Nephron progenitor cell (in vitro differentiated cells): ENCODE results near the gene LHX4.

ENCODE experiments used
- DNase-seq: peaks from one replicate; pipeline ENCODE4 v3.0.0; 2021
- H3K27ac Mint-ChIP-seq: 2 replicates; pipeline ENCODE4 v1.8.0; 2021; ENCODE audit warnings: mild to moderate bottlenecking, moderate library complexity, mixed read lengths
- H3K27me3 Mint-ChIP-seq: 2 replicates; pipeline ENCODE4 v1.8.0; 2021; ENCODE audit warnings: mild to moderate bottlenecking, low read depth, mixed read lengths; ENCODE audit not compliant: poor library complexity
- H3K36me3 Mint-ChIP-seq: 2 replicates; pipeline ENCODE4 v1.8.0; 2021; ENCODE audit warnings: low read depth, mixed read lengths
- H3K4me1 Mint-ChIP-seq: 2 replicates; pipeline ENCODE4 v1.8.0; 2021; ENCODE audit warnings: mixed read lengths
- H3K4me3 Mint-ChIP-seq: 2 replicates; pipeline ENCODE4 v1.8.0; 2021; ENCODE audit warnings: mild to moderate bottlenecking, moderate library complexity, mixed read lengths
- H3K9me3 Mint-ChIP-seq: 2 replicates; pipeline ENCODE4 v1.8.0; 2021; ENCODE audit warnings: mild to moderate bottlenecking, moderate library complexity, mixed read lengths
- TF ChIP-seq, protein P1 (sequence below): fragments of 200-600 bp; sonication (generic); IDR thresholded peaks from 2 replicates; pipeline ENCODE4 v1.5.0; 2021; ENCODE audit warnings: antibody characterized with exemption

The LHX4 gene

GRCh38 chr1:180229483-180230415, at the start of gene LHX4:
TSS of gene LHX4 (plus strand) at chr1:180230264. CDS start at chr1:180230530, 266 bp downstream.
- peak; percentile 73 for DNase-seq
- Mint-ChIP-seq H3K4me3 (peak within 1 kb of the TSS; percentile 74), H3K27ac (no peak within 1 kb of the TSS), H3K27me3 (peaks cover 97% of the 10 kb centered on the region), H3K36me3 (no peaks in the 10 kb centered on the region), H3K4me1 (peaks cover 18% of the 10 kb centered on the region), H3K9me3 (no peaks in the 10 kb centered on the region)
- TF ChIP-seq, protein P1, sequence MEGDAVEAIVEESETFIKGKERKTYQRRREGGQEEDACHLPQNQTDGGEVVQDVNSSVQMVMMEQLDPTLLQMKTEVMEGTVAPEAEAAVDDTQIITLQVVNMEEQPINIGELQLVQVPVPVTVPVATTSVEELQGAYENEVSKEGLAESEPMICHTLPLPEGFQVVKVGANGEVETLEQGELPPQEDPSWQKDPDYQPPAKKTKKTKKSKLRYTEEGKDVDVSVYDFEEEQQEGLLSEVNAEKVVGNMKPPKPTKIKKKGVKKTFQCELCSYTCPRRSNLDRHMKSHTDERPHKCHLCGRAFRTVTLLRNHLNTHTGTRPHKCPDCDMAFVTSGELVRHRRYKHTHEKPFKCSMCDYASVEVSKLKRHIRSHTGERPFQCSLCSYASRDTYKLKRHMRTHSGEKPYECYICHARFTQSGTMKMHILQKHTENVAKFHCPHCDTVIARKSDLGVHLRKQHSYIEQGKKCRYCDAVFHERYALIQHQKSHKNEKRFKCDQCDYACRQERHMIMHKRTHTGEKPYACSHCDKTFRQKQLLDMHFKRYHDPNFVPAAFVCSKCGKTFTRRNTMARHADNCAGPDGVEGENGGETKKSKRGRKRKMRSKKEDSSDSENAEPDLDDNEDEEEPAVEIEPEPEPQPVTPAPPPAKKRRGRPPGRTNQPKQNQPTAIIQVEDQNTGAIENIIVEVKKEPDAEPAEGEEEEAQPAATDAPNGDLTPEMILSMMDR: no peak

DNA sequence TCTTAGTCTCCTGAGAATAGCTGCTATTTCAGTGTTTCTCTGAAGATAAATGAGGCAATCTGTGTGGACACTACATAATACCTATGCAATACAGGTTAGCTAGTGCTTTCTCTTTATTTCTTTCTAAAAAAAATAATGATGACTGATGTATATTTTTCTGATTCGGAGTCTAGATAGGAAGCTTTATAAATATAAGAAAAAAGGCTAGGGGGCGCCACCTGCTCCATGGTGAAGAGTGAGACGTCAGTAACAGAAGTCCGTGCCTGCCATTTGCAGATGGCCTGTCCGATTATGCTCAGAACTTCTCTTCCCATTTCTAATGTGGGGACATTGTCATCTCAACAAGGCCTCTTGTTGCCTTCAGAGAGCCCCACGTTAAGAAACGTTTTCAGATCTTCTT, 49.0 kb upstream of the LHX4 start:
- TF ChIP-seq, protein P1: peak; percentile 37
- H3K27ac Mint-ChIP-seq: no peak overlapping the region
- no peak overlapping the region for H3K4me3 Mint-ChIP-seq
- H3K9me3 Mint-ChIP-seq: no peaks in the 10 kb centered on the region
- DNase-seq: peak; percentile 30
- H3K4me1 Mint-ChIP-seq: peaks cover 23% of the 10 kb centered on the region
- peaks cover 7% of the 10 kb centered on the region for H3K27me3 Mint-ChIP-seq
- peaks cover 14% of the 10 kb centered on the region for H3K36me3 Mint-ChIP-seq

GRCh38 chr1:180181996-180182642, 47.9 kb upstream of the LHX4 start:
- Mint-ChIP-seq H3K27ac (no peak overlapping the region), H3K4me3 (no peak overlapping the region), H3K9me3 (no peaks in the 10 kb centered on the region), H3K36me3 (peaks cover 14% of the 10 kb centered on the region), H3K4me1 (peaks cover 19% of the 10 kb centered on the region), H3K27me3 (peaks cover 8% of the 10 kb centered on the region)
- no peak for DNase-seq
- TF ChIP-seq, protein P1: no peak

- Mint-ChIP-seq H3K36me3 (peaks cover 14% of the 10 kb centered on the region), H3K27me3 (peaks cover 8% of the 10 kb centered on the region), H3K4me1 (peaks cover 12% of the 10 kb centered on the region), H3K4me3 (no peak overlapping the region), H3K27ac (no peak overlapping the region), H3K9me3 (no peaks in the 10 kb centered on the region)
- no peak for DNase-seq
- TF ChIP-seq, protein P1: no peak
Measured at GRCh38 chr1:180182643-180183311, 47.3 kb upstream of the LHX4 start.

DNA sequence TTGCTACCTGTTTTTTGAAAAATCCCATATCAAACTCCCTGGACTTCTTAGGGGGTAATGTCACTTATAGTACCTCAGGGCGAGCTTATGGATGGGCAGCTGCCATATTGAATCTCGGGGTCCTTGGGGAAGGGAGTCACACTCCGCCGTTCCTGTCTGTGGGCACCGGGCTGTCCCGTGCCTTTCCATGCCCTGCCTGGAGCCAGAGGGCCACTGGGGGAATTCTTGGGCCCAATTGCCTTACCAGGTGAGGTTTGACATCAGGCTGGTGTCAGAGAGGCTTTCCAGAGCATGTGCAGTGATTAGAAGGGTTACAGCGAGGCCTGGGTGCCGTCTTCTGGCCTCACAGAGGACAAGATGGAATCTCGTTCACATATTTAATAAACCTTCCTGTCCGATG, 46.6 kb upstream of the LHX4 start:
- TF ChIP-seq, protein P1: no peak
- Mint-ChIP-seq H3K27ac (no peak overlapping the region), H3K4me1 (peaks cover 6% of the 10 kb centered on the region), H3K9me3 (no peaks in the 10 kb centered on the region), H3K4me3 (no peak overlapping the region), H3K27me3 (peaks cover 8% of the 10 kb centered on the region), H3K36me3 (peaks cover 14% of the 10 kb centered on the region)
- no peak for DNase-seq
